OCI-M1 (cell line): ENCODE measurements around the gene DNAJA3.
"Not testable (repeated sequence)": the region's sequence is repeated elsewhere in the genome, so short reads cannot be mapped to it uniquely, and the experiment has no call there.

Experiments used
- DNase-seq: peaks from one replicate; lab custom pipeline; 2025; lab: John Stamatoyannopoulos, UW

Gene DNAJA3

GRCh38 chr16:4387781-4388180, 37.9 kb upstream of the DNAJA3 start:
- DNase-seq: no peak

- DNase-seq: no peak
These were observed 37.2 kb upstream of the DNAJA3 start for GRCh38 chr16:4388271-4389021.

DNA sequence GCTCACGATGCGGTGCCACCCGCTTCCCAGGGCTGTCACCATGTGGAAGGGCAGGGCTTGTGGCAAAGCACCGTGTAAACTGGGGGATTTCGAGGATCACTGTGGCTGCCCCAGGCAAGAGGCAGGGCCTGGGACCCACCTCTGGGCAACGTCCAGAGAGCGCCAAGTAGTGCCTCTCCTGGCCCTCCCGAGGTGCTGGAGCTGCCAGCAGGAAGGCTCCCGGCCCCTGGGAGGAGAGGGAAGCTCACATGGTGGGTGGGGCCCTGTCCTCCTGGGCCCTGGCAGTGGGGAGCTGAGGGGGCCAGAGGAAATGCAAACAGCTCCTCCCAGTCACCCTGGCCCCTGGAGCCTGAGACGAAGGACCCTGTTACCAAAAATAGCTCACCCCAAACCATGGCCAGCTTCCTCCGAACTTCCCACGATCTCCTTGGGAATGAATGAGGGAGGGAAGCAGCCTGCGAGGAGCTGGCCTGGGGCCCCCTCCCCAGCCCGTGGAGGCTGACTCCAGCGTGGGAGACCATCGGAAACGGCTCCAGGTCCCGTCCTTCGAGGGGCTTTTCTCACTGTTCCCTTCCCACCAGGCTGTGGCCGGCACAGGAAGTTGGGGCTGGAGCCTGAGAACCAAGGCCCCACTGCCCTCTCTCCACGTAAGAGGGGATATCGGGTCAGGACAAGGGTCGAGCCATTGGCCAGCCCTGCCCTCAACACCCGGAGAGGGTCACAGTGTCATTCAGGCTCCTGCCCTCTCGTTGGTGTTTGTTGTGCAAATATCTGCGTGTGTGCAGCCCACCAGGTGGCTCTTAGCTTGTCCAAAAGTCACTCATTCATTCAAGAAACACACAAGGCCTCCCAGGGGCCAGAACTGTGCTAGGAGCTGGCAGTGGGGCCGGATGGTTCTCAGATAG, 36.4 kb upstream of the DNAJA3 start:
- no peak for DNase-seq

GRCh38 chr16:4390266-4391260, 35.1 kb upstream of the DNAJA3 start:
- no peak for DNase-seq

DNA sequence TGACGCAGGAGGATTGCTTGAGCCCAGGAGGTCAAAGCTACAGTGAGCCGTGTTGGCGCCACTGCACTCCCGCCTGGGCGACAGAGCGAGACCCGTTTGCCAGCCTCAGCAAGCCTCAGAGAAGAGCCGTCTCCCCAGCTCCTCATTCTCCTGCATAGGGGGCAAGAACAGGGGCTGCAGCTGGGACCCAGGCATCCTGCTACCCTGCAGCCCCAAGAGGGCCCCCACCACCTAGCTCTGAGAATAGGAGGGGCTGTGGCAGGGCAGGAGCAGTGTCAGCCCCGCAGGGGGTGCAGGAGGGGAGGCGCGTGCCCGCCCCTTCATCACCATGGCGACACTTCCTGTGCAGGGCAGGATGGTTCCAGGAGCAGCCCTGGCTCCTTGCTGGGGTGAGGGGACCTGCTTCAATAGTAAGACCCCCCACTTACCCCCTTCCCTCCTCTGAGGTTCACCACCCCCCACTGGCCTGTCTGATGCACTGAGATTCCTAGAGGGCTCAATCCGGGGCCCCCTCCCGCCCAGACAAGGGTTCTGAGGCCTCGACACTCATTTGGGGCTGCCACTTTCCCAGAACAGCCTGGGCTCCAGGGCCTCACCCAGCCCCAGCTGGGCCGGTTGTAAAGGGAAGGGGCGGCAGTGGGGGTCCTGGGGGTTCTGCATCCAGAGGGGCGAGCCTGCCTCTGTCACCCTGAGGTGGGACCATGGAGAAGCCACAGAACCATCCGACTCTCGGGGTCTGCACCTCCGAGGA, 33.9 kb upstream of the DNAJA3 start:
- no peak for DNase-seq

DNA sequence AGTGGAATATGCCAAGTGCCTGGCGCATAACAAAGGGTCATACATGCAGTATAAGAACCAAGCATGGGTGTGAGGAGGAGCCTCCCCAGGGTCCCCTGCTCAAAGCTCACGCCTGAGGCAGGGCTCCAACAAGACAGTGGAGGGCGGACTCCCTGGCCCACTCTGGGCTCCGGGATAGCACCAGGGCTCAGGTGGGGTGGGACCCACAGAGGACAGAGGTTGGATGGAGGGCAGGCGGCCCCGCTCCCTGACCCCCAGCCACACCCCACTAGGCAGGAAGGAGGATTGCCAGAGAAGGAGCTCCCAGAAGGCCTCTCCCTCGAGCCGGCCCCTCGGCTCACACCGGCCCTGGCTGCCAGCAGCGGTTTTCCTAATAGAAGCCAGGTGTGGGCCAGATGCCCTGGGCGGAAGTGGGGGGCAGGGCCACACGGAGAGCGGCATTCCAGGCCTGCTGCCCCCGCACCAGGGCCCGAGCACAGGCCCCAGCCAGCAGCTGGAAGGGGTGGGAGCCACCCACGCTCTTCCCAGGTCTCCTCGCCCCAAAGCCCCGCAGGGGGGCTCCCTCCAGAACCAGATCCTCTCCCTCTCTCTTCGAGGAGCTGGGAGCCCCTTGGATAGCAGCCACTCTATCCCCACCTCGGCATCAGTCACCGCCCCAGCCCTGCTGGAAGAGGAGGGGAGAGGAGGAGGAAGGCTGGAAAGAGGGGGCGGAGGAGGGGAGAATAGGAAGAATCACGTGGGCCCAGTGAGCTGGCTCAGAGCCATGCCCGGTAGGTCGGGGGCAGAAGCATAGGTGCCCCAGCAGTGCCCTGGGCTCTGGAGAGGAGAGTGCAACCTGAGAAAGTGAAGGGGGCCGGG, 33.1 kb upstream of the DNAJA3 start:
- no peak for DNase-seq

DNA sequence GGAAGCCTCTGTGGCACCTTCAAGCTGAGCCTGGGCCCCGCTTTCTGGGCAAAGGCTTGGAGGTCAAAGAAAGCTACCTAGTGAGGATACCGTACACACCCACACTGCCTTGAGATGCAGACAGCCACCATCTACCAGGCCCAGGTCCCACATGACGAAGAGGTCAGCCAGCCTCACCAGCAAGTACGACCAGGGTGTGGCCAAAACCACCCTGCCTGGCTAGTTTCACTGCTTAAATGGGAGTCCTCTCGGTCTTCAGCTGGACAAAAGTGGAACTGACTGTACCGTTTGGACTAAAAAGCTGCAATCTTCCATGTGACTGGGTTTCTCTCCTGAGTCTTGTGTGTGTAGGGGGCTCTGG, 32.4 kb upstream of the DNAJA3 start:
- DNase-seq: no peak

DNA sequence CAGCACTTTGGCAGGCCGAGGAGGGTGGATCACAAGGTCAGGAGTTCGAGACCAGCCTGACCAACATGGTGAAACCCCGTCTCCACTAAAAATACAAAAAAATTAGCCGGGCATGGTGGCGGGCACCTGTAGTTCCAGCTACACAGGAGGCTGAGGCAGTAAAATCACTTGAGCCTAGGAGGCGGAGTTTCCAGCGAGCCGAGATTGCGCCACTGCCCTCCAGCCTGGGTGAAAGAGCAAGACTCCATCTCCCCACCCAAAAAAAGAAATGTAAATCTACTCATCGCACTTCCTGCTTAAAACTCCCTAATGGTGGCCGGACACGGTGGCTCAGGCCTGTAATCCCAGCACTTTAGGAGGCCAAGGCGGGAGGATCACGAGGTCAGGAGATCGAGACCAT, 31.8 kb upstream of the DNAJA3 start:
- not testable (repeated sequence) for DNase-seq

GRCh38 chr16:4395055-4395726, 30.5 kb upstream of the DNAJA3 start:
- DNase-seq: no peak

- DNase-seq: no peak
These were observed 26.5 kb upstream of the DNAJA3 start for GRCh38 chr16:4399001-4399730.

DNA sequence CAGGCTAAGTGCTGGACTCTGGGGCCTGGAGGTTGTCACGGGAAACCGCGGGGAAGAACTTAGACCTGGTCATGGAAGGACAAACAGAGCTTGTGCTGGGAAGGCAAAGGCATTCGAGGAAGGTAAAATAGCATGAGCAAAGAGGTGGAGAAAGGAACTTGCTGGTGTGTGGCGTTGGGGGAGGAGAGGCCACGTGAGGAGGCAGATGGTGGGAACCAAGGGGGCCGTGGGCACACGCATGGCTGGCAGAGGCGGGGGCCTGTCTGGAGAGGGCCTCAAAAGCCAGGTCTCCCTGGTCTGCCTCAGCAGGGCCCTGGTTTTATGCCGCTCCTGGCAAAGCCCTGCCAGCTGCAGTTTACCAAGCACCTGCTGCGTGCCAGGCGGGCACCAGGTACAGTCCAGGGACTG, 24.6 kb upstream of the DNAJA3 start:
- no peak for DNase-seq

- DNase-seq: no peak
These were observed 24.2 kb upstream of the DNAJA3 start for GRCh38 chr16:4401510-4401909.

GRCh38 chr16:4402439-4403132, 23.1 kb upstream of the DNAJA3 start:
- peak; percentile 81 for DNase-seq

GRCh38 chr16:4403133-4403949, 22.3 kb upstream of the DNAJA3 start:
- no peak for DNase-seq

DNA sequence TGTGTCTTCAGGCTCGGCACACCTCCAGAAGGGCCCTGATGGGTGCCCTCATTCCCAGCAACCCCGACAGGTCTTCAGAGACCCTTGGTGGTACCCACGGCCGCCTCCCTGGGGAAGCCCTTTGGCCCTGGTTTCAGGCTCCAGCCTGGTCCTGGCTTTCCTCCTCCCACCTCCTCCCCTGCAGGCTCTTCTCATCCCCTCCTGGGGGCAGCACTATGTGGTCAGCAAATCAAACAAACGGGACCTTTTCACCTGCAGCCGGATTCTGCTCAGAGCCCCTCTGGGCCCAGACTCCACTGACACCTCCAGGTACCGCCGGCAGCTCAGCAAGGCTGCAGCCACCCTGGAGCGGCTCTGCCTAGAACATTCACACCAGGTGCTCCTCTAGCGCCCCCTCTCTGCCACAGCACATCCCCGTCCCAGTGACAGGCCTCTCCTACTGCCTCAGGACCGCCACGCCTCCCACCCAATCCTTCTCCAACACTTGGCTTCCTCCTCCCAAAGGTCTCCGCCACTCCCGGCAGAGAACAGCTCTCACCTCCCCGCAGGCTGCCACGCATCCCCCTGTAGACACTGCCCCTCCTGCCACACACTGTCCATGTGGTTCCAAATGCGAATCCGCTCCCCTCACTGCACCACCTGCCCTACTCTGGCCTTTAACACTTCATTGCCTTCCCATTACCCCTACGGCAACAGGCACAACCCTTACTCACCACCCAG, 21.3 kb upstream of the DNAJA3 start:
- peak; percentile 36 for DNase-seq

- no peak for DNase-seq
These were observed 20.5 kb upstream of the DNAJA3 start for GRCh38 chr16:4404967-4405696.
